WTC11 (cell line): Measurements from ENCODE around the gene SLC48A1. TPM values are rescaled to one million over a fixed set of nuclear protein-coding genes. Genes with fewer than 3 reads are reported as not detected.

Experiments used
- ATAC-seq: fragments of 200-7000 bp; cut with Tn5 transposase; 2 replicates; pipeline ENCODE4 v1.10.0; 2021; ENCODE audit warnings: mild to moderate bottlenecking, moderate library complexity
- CTCF ChIA-PET: fragments of 300-600 bp; sonication (Branson Sonifier 250); formaldehyde crosslinking; loops from one replicate; lab custom pipeline; 2021; ENCODE audit warnings: antibody characterized with exemption; lab: Charles Lee
- POLR2A ChIA-PET: fragments of 350-600 bp; sonication (Branson Sonifier 250); formaldehyde crosslinking; loops from one replicate; lab custom pipeline; 2021; ENCODE audit warnings: antibody characterized with exemption; lab: Charles Lee
- DNase-seq: peaks from one replicate; pipeline ENCODE4 v3.0.0; 2021; ENCODE audit warnings: low spot score
- H3K27ac Mint-ChIP-seq: 2 replicates; pipeline ENCODE4 v1.8.0; 2021; ENCODE audit warnings: mixed read lengths
- H3K27me3 Mint-ChIP-seq: 2 replicates; pipeline ENCODE4 v1.8.0; 2021; ENCODE audit warnings: low read depth, mild to moderate bottlenecking, moderate library complexity, mixed read lengths
- H3K36me3 Mint-ChIP-seq: 2 replicates; pipeline ENCODE4 v1.8.0; 2021; ENCODE audit warnings: mixed read lengths
- H3K4me1 Mint-ChIP-seq: 2 replicates; pipeline ENCODE4 v1.8.0; 2022; ENCODE audit warnings: mixed read lengths
- H3K4me3 Mint-ChIP-seq: 2 replicates; pipeline ENCODE4 v1.8.0; 2021; ENCODE audit warnings: mild to moderate bottlenecking, moderate library complexity, mixed read lengths
- H3K9me3 Mint-ChIP-seq: 2 replicates; pipeline ENCODE4 v1.8.0; 2021; ENCODE audit warnings: mixed read lengths
- CREM ChIP-seq: sonication (generic); formaldehyde crosslinking; IDR thresholded peaks from 2 replicates; pipeline ENCODE4 v1.8.1; 2022; ENCODE audit warnings: mild to moderate bottlenecking, missing genetic modification reagents, moderate library complexity
- EMX1 ChIP-seq: fragments of 250-450 bp; sonication (Bioruptor Pico); IDR thresholded peaks from 2 replicates; pipeline ENCODE4 v1.8.0; 2021; ENCODE audit warnings: mild to moderate bottlenecking
- GTF2I ChIP-seq: fragments of 250-450 bp; sonication (Bioruptor Pico); conservative IDR thresholded peaks from 2 replicates; pipeline ENCODE4 v1.4.0; 2021; ENCODE audit warnings: mild to moderate bottlenecking
- KAT7 ChIP-seq: sonication (generic); formaldehyde crosslinking; IDR thresholded peaks from 2 replicates; pipeline ENCODE4 v1.8.1; 2023; ENCODE audit warnings: missing genetic modification reagents, mild to moderate bottlenecking, borderline replicate concordance
- NFATC4 ChIP-seq: fragments of 250-450 bp; sonication (Bioruptor Pico); IDR thresholded peaks from 2 replicates; pipeline ENCODE4 v1.9.0; 2021; ENCODE audit warnings: mild to moderate bottlenecking
- NR3C1 ChIP-seq: sonication (generic); formaldehyde crosslinking; conservative IDR thresholded peaks from 2 replicates; pipeline ENCODE4 v1.8.1; 2023; ENCODE audit warnings: low read depth, mild to moderate bottlenecking, missing genetic modification reagents
- PRRX2 ChIP-seq: fragments of 250-450 bp; sonication (Bioruptor Pico); IDR thresholded peaks from 2 replicates; pipeline ENCODE4 v1.8.0; 2021; ENCODE audit warnings: mild to moderate bottlenecking
- SMAD3 ChIP-seq: sonication (generic); formaldehyde crosslinking; IDR thresholded peaks from 2 replicates; pipeline ENCODE4 v1.8.0; 2022; ENCODE audit warnings: missing genetic modification reagents, mild to moderate bottlenecking, borderline replicate concordance
- SP1 ChIP-seq: sonication (generic); formaldehyde crosslinking; conservative IDR thresholded peaks from 2 replicates; pipeline ENCODE4 v1.8.1; 2022; ENCODE audit warnings: missing genetic modification reagents
- ZNF396 ChIP-seq: fragments of 250-450 bp; sonication (Bioruptor Pico); IDR thresholded peaks from 2 replicates; pipeline ENCODE4 v1.8.0; 2021; ENCODE audit warnings: mild to moderate bottlenecking, moderate library complexity, borderline replicate concordance
- total RNA-seq: library from RNA; stranded (reverse); gene quantifications from 3 replicates; pipeline ENCODE4 v1.2.3, GENCODE V29; 2021
- TF ChIP-seq, protein P1 (sequence below): fragments of 250-450 bp; sonication (Bioruptor Pico); IDR thresholded peaks from 2 replicates; pipeline ENCODE4 v1.9.0; 2021; ENCODE audit warnings: mild to moderate bottlenecking, borderline replicate concordance
- TF ChIP-seq, protein P2 (sequence below): sonication (generic); formaldehyde crosslinking; IDR thresholded peaks from 2 replicates; pipeline ENCODE4 v1.8.1; 2023; ENCODE audit warnings: mild to moderate bottlenecking, missing genetic modification reagents
- TF ChIP-seq, protein P3 (sequence below): sonication (generic); formaldehyde crosslinking; conservative IDR thresholded peaks from 2 replicates; pipeline ENCODE4 v1.8.1; 2023; ENCODE audit warnings: mild to moderate bottlenecking, low read depth, missing genetic modification reagents, moderate library complexity
- TF ChIP-seq, protein P4 (sequence below): sonication (generic); formaldehyde crosslinking; IDR thresholded peaks from 2 replicates; pipeline ENCODE4 v1.8.1; 2023; ENCODE audit warnings: mild to moderate bottlenecking, moderate library complexity, missing genetic modification reagents
- TF ChIP-seq, protein P5 (sequence below): fragments of 250-450 bp; sonication (Bioruptor Pico); IDR thresholded peaks from 2 replicates; pipeline ENCODE4 v1.9.0; 2021; ENCODE audit warnings: mild to moderate bottlenecking
- TF ChIP-seq, protein P6 (sequence below): fragments of 250-450 bp; sonication (Bioruptor Pico); IDR thresholded peaks from 2 replicates; pipeline ENCODE4 v1.8.0; 2021; ENCODE audit warnings: mild to moderate bottlenecking

Gene SLC48A1
- total RNA-seq, 1 experiment from 2014 or later, result 13.8 TPM

DNA sequence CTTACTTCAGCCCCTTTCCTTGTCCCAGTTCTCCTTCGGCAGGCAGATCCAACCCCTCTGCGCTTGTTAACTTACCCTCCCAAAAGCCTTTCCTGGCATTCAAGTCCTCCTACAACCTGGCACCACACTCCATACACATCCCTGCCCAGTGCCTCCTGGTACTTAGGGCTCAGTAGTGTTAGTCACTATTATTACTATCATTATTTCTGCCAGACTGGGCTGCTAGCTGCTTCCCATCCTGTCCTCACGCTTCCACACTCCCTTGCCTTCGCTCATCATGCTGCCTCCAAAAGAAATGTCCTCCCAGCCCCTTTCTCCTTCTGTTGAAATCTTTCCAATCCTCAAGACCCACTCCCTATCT is 48.3 kb downstream of the SLC48A1 start (continued):
- TF ChIP-seq, protein P1, sequence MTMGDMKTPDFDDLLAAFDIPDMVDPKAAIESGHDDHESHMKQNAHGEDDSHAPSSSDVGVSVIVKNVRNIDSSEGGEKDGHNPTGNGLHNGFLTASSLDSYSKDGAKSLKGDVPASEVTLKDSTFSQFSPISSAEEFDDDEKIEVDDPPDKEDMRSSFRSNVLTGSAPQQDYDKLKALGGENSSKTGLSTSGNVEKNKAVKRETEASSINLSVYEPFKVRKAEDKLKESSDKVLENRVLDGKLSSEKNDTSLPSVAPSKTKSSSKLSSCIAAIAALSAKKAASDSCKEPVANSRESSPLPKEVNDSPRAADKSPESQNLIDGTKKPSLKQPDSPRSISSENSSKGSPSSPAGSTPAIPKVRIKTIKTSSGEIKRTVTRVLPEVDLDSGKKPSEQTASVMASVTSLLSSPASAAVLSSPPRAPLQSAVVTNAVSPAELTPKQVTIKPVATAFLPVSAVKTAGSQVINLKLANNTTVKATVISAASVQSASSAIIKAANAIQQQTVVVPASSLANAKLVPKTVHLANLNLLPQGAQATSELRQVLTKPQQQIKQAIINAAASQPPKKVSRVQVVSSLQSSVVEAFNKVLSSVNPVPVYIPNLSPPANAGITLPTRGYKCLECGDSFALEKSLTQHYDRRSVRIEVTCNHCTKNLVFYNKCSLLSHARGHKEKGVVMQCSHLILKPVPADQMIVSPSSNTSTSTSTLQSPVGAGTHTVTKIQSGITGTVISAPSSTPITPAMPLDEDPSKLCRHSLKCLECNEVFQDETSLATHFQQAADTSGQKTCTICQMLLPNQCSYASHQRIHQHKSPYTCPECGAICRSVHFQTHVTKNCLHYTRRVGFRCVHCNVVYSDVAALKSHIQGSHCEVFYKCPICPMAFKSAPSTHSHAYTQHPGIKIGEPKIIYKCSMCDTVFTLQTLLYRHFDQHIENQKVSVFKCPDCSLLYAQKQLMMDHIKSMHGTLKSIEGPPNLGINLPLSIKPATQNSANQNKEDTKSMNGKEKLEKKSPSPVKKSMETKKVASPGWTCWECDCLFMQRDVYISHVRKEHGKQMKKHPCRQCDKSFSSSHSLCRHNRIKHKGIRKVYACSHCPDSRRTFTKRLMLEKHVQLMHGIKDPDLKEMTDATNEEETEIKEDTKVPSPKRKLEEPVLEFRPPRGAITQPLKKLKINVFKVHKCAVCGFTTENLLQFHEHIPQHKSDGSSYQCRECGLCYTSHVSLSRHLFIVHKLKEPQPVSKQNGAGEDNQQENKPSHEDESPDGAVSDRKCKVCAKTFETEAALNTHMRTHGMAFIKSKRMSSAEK, result no peak
- TF ChIP-seq, protein P2, sequence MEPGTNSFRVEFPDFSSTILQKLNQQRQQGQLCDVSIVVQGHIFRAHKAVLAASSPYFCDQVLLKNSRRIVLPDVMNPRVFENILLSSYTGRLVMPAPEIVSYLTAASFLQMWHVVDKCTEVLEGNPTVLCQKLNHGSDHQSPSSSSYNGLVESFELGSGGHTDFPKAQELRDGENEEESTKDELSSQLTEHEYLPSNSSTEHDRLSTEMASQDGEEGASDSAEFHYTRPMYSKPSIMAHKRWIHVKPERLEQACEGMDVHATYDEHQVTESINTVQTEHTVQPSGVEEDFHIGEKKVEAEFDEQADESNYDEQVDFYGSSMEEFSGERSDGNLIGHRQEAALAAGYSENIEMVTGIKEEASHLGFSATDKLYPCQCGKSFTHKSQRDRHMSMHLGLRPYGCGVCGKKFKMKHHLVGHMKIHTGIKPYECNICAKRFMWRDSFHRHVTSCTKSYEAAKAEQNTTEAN (CRISPR knock-in tag), result no peak
- TF ChIP-seq PRRX2, result no peak
- TF ChIP-seq, protein P3, sequence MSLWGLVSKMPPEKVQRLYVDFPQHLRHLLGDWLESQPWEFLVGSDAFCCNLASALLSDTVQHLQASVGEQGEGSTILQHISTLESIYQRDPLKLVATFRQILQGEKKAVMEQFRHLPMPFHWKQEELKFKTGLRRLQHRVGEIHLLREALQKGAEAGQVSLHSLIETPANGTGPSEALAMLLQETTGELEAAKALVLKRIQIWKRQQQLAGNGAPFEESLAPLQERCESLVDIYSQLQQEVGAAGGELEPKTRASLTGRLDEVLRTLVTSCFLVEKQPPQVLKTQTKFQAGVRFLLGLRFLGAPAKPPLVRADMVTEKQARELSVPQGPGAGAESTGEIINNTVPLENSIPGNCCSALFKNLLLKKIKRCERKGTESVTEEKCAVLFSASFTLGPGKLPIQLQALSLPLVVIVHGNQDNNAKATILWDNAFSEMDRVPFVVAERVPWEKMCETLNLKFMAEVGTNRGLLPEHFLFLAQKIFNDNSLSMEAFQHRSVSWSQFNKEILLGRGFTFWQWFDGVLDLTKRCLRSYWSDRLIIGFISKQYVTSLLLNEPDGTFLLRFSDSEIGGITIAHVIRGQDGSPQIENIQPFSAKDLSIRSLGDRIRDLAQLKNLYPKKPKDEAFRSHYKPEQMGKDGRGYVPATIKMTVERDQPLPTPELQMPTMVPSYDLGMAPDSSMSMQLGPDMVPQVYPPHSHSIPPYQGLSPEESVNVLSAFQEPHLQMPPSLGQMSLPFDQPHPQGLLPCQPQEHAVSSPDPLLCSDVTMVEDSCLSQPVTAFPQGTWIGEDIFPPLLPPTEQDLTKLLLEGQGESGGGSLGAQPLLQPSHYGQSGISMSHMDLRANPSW (CRISPR knock-in tag), result no peak
- no peak for TF ChIP-seq KAT7 (CRISPR knock-in tag)
- TF ChIP-seq, protein P4, sequence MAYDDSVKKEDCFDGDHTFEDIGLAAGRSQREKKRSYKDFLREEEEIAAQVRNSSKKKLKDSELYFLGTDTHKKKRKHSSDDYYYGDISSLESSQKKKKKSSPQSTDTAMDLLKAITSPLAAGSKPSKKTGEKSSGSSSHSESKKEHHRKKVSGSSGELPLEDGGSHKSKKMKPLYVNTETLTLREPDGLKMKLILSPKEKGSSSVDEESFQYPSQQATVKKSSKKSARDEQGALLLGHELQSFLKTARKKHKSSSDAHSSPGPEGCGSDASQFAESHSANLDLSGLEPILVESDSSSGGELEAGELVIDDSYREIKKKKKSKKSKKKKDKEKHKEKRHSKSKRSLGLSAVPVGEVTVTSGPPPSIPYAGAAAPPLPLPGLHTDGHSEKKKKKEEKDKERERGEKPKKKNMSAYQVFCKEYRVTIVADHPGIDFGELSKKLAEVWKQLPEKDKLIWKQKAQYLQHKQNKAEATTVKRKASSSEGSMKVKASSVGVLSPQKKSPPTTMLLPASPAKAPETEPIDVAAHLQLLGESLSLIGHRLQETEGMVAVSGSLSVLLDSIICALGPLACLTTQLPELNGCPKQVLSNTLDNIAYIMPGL, result no peak
- no peak for TF ChIP-seq EMX1 (CRISPR knock-in tag)
- no peak for TF ChIP-seq SP1 (CRISPR knock-in tag)
- TF ChIP-seq GTF2I (CRISPR knock-in tag), result no peak

DNA sequence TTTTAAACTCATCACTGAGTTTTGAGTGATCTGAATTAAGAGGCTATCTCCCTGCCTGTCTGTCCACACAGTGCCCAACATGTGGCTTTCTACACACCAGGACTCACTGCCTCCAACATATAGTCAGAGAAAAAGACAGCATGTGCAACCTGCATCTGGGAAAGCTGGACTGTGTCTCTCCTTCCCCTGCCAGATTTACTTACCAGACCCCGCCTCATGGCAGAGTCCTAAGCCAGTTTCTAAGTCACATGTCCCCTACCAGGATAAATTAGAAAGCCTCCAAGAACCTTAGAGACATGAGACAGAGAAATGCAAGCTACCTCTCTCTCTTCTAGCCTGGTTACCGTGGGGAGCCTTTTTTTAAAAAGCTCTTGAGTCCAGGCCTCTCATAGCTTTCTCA is 49.4 kb downstream of the SLC48A1 start:
- Mint-ChIP-seq H3K27me3 (peaks cover 12% of the 10 kb centered on the region), H3K27ac (no peak overlapping the region), H3K4me3 (no peak overlapping the region; the same call in 1 of the 2 replicates), H3K36me3 (no peaks in the 10 kb centered on the region), H3K9me3 (no peaks in the 10 kb centered on the region), H3K4me1 (peaks cover 55% of the 10 kb centered on the region)
- TF ChIP-seq NR3C1 (no peak), NFATC4 (no peak), ZNF396 (CRISPR knock-in tag) (no peak), SMAD3 (CRISPR knock-in tag) (no peak), CREM (CRISPR knock-in tag) (no peak)
- TF ChIP-seq, protein P5, sequence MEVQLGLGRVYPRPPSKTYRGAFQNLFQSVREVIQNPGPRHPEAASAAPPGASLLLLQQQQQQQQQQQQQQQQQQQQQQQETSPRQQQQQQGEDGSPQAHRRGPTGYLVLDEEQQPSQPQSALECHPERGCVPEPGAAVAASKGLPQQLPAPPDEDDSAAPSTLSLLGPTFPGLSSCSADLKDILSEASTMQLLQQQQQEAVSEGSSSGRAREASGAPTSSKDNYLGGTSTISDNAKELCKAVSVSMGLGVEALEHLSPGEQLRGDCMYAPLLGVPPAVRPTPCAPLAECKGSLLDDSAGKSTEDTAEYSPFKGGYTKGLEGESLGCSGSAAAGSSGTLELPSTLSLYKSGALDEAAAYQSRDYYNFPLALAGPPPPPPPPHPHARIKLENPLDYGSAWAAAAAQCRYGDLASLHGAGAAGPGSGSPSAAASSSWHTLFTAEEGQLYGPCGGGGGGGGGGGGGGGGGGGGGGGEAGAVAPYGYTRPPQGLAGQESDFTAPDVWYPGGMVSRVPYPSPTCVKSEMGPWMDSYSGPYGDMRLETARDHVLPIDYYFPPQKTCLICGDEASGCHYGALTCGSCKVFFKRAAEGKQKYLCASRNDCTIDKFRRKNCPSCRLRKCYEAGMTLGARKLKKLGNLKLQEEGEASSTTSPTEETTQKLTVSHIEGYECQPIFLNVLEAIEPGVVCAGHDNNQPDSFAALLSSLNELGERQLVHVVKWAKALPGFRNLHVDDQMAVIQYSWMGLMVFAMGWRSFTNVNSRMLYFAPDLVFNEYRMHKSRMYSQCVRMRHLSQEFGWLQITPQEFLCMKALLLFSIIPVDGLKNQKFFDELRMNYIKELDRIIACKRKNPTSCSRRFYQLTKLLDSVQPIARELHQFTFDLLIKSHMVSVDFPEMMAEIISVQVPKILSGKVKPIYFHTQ (CRISPR knock-in tag), result no peak
- TF ChIP-seq, protein P6, sequence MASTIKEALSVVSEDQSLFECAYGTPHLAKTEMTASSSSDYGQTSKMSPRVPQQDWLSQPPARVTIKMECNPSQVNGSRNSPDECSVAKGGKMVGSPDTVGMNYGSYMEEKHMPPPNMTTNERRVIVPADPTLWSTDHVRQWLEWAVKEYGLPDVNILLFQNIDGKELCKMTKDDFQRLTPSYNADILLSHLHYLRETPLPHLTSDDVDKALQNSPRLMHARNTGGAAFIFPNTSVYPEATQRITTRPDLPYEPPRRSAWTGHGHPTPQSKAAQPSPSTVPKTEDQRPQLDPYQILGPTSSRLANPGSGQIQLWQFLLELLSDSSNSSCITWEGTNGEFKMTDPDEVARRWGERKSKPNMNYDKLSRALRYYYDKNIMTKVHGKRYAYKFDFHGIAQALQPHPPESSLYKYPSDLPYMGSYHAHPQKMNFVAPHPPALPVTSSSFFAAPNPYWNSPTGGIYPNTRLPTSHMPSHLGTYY (CRISPR knock-in tag), result no peak
- no peak for DNase-seq
- CTCF ChIA-PET, result interaction anchor here (1.3 to 7.6 kb wide), 4 partner anchors 15 to 81 kb away, joined by 3 to 134 read pairs (median 8); no protein-coding TSS in a partner anchor
- ATAC-seq, result no peak
- POLR2A ChIA-PET, result no interaction called here
